B cell (primary cell): Measurements from ENCODE around the gene ZNF407.

Experiments used
- CTCF ChIP-seq: fragments of 200-600 bp; IDR thresholded peaks from one replicate; pipeline ENCODE4 v1.8.0; 2022; ENCODE audit warnings: antibody characterized with exemption, mild to moderate bottlenecking
- EZH2 ChIP-seq: IDR thresholded peaks from 2 replicates; pipeline ENCODE4 v1.6.1; 2012; ENCODE audit warnings: borderline replicate concordance, low read depth, mild to moderate bottlenecking, moderate library complexity, low read length; ENCODE audit not compliant: insufficient read depth, poor library complexity, severe bottlenecking

- TF ChIP-seq CTCF (no peak), EZH2 (no peak)
Measured at GRCh38 chr18:75100832-75101630, 503.4 kb downstream of the ZNF407 start.
